Measurements from ENCODE around the gene OR52E6. TPM values are rescaled to one million over a fixed set of nuclear protein-coding genes. Genes with fewer than 3 reads are reported as not detected.

Gene OR52E6
- total and polyA plus RNA-seq, 2 experiments from 2014 or later, result not detected

DNA sequence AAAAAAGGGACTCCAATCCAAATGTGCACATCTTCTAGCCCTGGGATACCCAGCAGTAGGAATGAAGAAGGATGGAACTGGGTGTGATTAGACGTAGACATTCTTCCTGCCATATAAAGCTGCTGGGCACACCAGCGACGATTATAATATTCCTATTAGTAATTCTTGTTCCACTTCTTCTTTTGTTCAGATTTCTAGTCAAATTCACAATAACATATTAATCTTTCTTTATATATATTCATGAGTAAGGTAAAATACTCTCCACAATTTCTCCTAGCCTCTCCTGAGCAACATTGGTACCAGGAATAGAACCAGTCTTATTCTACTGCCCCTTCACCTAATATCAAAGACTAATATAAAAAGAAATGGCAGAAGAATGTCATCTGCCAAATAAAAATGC lies 15.9 kb upstream of the OR52E6 start, which contains the start of gene OR52E8:
TSS of gene OR52E8 (minus strand) at position 101 of the 400 bp plus-strand sequence. CDS start at position 101, 0 bp downstream.
- Histone ChIP-seq H3K27ac (ENCODE audit: low read depth) (no peak within 1 kb of the TSS), H3K79me2 (replicated peaks; ENCODE audit: insufficient read depth) (no peaks in the 10 kb centered on the region), H3K4me3 (no peak within 1 kb of the TSS), H3K4me2 (no peak within 1 kb of the TSS), H3K9me2 (ENCODE audit: insufficient read depth) (0 out of 2 replicates have a peak, but pooled peaks cover 5% of the 10 kb centered on the region), H3F3A (replicated peaks; ENCODE audit: low read depth) (no peaks in the 10 kb centered on the region), H3K36me3 (ENCODE audit: insufficient read depth) (no peaks in the 10 kb centered on the region), H3K4me1 (ENCODE audit: insufficient read depth) (no peaks in the 10 kb centered on the region), H3K27me3 (ENCODE audit: insufficient read depth) (no peaks in the 10 kb centered on the region), H4K20me1 (replicated peaks; ENCODE audit: insufficient read depth) (no peaks in the 10 kb centered on the region), H2AFZ (no peak within 1 kb of the TSS)
- no peak for TF ChIP-seq NANOG (IDR thresholded peaks at IDR 0.05; ENCODE audit: borderline replicate concordance)
- no peak for TF ChIP-seq EZH2 (IDR thresholded peaks at IDR 0.05; ENCODE audit: low read depth, unreplicated experiment)
- no peak for TF ChIP-seq EZH2phosphoT487 (IDR thresholded peaks at IDR 0.05; ENCODE audit: unreplicated experiment)
- TF ChIP-seq, protein P1, sequence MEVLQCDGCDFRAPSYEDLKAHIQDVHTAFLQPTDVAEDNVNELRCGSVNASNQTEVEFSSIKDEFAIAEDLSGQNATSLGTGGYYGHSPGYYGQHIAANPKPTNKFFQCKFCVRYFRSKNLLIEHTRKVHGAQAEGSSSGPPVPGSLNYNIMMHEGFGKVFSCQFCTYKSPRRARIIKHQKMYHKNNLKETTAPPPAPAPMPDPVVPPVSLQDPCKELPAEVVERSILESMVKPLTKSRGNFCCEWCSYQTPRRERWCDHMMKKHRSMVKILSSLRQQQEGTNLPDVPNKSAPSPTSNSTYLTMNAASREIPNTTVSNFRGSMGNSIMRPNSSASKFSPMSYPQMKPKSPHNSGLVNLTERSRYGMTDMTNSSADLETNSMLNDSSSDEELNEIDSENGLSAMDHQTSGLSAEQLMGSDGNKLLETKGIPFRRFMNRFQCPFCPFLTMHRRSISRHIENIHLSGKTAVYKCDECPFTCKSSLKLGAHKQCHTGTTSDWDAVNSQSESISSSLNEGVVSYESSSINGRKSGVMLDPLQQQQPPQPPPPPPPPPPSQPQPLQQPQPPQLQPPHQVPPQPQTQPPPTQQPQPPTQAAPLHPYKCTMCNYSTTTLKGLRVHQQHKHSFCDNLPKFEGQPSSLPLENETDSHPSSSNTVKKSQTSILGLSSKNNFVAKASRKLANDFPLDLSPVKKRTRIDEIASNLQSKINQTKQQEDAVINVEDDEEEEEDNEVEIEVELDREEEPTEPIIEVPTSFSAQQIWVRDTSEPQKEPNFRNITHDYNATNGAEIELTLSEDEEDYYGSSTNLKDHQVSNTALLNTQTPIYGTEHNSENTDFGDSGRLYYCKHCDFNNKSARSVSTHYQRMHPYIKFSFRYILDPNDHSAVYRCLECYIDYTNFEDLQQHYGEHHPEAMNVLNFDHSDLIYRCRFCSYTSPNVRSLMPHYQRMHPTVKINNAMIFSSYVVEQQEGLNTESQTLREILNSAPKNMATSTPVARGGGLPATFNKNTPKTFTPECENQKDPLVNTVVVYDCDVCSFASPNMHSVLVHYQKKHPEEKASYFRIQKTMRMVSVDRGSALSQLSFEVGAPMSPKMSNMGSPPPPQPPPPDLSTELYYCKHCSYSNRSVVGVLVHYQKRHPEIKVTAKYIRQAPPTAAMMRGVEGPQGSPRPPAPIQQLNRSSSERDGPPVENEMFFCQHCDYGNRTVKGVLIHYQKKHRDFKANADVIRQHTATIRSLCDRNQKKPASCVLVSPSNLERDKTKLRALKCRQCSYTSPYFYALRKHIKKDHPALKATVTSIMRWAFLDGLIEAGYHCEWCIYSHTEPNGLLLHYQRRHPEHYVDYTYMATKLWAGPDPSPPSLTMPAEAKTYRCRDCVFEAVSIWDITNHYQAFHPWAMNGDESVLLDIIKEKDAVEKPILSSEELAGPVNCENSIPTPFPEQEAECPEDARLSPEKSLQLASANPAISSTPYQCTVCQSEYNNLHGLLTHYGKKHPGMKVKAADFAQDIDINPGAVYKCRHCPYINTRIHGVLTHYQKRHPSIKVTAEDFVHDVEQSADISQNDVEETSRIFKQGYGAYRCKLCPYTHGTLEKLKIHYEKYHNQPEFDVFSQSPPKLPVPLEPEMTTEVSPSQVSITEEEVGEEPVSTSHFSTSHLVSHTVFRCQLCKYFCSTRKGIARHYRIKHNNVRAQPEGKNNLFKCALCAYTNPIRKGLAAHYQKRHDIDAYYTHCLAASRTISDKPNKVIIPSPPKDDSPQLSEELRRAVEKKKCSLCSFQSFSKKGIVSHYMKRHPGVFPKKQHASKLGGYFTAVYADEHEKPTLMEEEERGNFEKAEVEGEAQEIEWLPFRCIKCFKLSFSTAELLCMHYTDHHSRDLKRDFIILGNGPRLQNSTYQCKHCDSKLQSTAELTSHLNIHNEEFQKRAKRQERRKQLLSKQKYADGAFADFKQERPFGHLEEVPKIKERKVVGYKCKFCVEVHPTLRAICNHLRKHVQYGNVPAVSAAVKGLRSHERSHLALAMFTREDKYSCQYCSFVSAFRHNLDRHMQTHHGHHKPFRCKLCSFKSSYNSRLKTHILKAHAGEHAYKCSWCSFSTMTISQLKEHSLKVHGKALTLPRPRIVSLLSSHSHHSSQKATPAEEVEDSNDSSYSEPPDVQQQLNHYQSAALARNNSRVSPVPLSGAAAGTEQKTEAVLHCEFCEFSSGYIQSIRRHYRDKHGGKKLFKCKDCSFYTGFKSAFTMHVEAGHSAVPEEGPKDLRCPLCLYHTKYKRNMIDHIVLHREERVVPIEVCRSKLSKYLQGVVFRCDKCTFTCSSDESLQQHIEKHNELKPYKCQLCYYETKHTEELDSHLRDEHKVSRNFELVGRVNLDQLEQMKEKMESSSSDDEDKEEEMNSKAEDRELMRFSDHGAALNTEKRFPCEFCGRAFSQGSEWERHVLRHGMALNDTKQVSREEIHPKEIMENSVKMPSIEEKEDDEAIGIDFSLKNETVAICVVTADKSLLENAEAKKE (CRISPR knock-in tag; IDR thresholded peaks at IDR 0.05), result no peak
- no peak for TF ChIP-seq POLR2AphosphoS5 (IDR thresholded peaks at IDR 0.05; ENCODE audit: low read depth)
- TF ChIP-seq, protein P2, sequence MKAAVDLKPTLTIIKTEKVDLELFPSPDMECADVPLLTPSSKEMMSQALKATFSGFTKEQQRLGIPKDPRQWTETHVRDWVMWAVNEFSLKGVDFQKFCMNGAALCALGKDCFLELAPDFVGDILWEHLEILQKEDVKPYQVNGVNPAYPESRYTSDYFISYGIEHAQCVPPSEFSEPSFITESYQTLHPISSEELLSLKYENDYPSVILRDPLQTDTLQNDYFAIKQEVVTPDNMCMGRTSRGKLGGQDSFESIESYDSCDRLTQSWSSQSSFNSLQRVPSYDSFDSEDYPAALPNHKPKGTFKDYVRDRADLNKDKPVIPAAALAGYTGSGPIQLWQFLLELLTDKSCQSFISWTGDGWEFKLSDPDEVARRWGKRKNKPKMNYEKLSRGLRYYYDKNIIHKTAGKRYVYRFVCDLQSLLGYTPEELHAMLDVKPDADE (IDR thresholded peaks at IDR 0.05), result no peak
- no peak for TF ChIP-seq STAT1 (IDR thresholded peaks at IDR 0.05; ENCODE audit: unreplicated experiment)
- no peak for TF ChIP-seq CREB1 (CRISPR knock-in tag; IDR thresholded peaks at IDR 0.05; ENCODE audit: low read depth)
- TF ChIP-seq, protein P3, sequence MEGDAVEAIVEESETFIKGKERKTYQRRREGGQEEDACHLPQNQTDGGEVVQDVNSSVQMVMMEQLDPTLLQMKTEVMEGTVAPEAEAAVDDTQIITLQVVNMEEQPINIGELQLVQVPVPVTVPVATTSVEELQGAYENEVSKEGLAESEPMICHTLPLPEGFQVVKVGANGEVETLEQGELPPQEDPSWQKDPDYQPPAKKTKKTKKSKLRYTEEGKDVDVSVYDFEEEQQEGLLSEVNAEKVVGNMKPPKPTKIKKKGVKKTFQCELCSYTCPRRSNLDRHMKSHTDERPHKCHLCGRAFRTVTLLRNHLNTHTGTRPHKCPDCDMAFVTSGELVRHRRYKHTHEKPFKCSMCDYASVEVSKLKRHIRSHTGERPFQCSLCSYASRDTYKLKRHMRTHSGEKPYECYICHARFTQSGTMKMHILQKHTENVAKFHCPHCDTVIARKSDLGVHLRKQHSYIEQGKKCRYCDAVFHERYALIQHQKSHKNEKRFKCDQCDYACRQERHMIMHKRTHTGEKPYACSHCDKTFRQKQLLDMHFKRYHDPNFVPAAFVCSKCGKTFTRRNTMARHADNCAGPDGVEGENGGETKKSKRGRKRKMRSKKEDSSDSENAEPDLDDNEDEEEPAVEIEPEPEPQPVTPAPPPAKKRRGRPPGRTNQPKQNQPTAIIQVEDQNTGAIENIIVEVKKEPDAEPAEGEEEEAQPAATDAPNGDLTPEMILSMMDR (conservative IDR thresholded peaks at IDR 0.05; ENCODE audit: low read depth in 2 of 2), result no peak
- TF ChIP-seq ZNF331 (CRISPR knock-in tag; IDR thresholded peaks at IDR 0.05; ENCODE audit: low read depth), result no peak
- no peak for TF ChIP-seq JUNB (IDR thresholded peaks at IDR 0.05; ENCODE audit: unreplicated experiment)
- peaks cover 9% of the 10 kb centered on the region; the same call in 1 of the 3 replicates for H3K9me3 Mint-ChIP-seq
- H3K4me1 Mint-ChIP-seq, result no peaks in the 10 kb centered on the region
- H3K4me3 Mint-ChIP-seq, result no peak within 1 kb of the TSS
- H3K27me3 Mint-ChIP-seq (ENCODE audit: insufficient read depth, low read depth, poor library complexity), result no peaks in the 10 kb centered on the region
- no peak for ATAC-seq
- no peak for DNase-seq (ENCODE audit: low spot score)
- H3K27ac Mint-ChIP-seq, result no peak within 1 kb of the TSS
- no peaks in the 10 kb centered on the region for H3K36me3 Mint-ChIP-seq (ENCODE audit: low read depth)

All from GM23338 (cell line).